ENCODE results near the gene EML3. TPM values are rescaled to one million over a fixed set of nuclear protein-coding genes. Genes with fewer than 3 reads are reported as not detected.

The EML3 gene
- total and polyA plus RNA-seq, 2 of the 13 experiments (the other 11 are each of a cell fraction or from before 2014, with no cell fraction given), result 10.6 to 12.3 TPM

GRCh38 chr11:62621567-62622470 lies 9.2 kb upstream of the EML3 start, which contains the start of gene B3GAT3 (continued):
- no peak for TF ChIP-seq PBX2 (CRISPR knock-in tag; IDR thresholded peaks at IDR 0.05)
- no peak for TF ChIP-seq ADNP (CRISPR knock-in tag; IDR thresholded peaks at IDR 0.05)
- peak; percentile 14; the same call in 1 of the 2 replicates for TF ChIP-seq AKAP8 (CRISPR knock-in tag; IDR thresholded peaks at IDR 0.05)
- peak; percentile 63; the same call in 1 of the 2 replicates for TF ChIP-seq CBFB (CRISPR knock-in tag; IDR thresholded peaks at IDR 0.05)
- peak; percentile 88; the same call in 1 of the 2 replicates for TF ChIP-seq REL (CRISPR knock-in tag; conservative IDR thresholded peaks at IDR 0.05)
- 0 out of 2 replicates have a peak, but pooled peaks have one; percentile 65 for TF ChIP-seq ZNF597 (CRISPR knock-in tag; IDR thresholded peaks at IDR 0.05)
- TF ChIP-seq BCLAF1 (IDR thresholded peaks at IDR 0.05), result no peak
- TF ChIP-seq ZBTB20 (CRISPR knock-in tag; IDR thresholded peaks at IDR 0.05; ENCODE audit: borderline replicate concordance, low read depth), result peak; percentile 81; the same call in 1 of the 2 replicates
- 0 out of 2 replicates have a peak, but pooled peaks have one; percentile 29 for TF ChIP-seq ZBTB7A (CRISPR knock-in tag; IDR thresholded peaks at IDR 0.05)
- peak; percentile 80 for TF ChIP-seq PHF21A (CRISPR knock-in tag; IDR thresholded peaks at IDR 0.05)
- no peak for TF ChIP-seq CBX1 (IDR thresholded peaks at IDR 0.05; ENCODE audit: low read depth)
- no peak for TF ChIP-seq ZNF468 (CRISPR knock-in tag; IDR thresholded peaks at IDR 0.05)
- TF ChIP-seq ZNF598 (CRISPR knock-in tag; IDR thresholded peaks at IDR 0.05; ENCODE audit: borderline replicate concordance), result peak; percentile 84; the same call in 1 of the 2 replicates
- TF ChIP-seq ZNF569 (CRISPR knock-in tag; IDR thresholded peaks at IDR 0.05; ENCODE audit: borderline replicate concordance), result no peak
- TF ChIP-seq FOSL2 (CRISPR knock-in tag; IDR thresholded peaks at IDR 0.05), result peak; percentile 75
- TF ChIP-seq DZIP1 (CRISPR knock-in tag; IDR thresholded peaks at IDR 0.05), result no peak
- no peak for TF ChIP-seq SOX13 (IDR thresholded peaks at IDR 0.05)
- TF ChIP-seq SOX13 (CRISPR knock-in tag; conservative IDR thresholded peaks at IDR 0.05 in 1 of 2, IDR thresholded peaks at IDR 0.05 in 1 of 2), result peak in 1 of 2 experiments; percentile 70; a peak in 3 of 4 replicates
- TF ChIP-seq RARA (CRISPR knock-in tag; IDR thresholded peaks at IDR 0.05), result peak; percentile 44; the same call in 1 of the 2 replicates
- TF ChIP-seq ZNF234 (CRISPR knock-in tag; conservative IDR thresholded peaks at IDR 0.05), result no peak
- 0 out of 2 replicates have a peak, but pooled peaks have one; percentile 77 for TF ChIP-seq ZFP37 (CRISPR knock-in tag; IDR thresholded peaks at IDR 0.05; ENCODE audit: borderline replicate concordance)

Measured in HepG2 (cell line).